H1 (cell line): Measurements from ENCODE around the gene SPINK4. TPM values are rescaled to one million over a fixed set of nuclear protein-coding genes. Genes with fewer than 3 reads are reported as not detected.

Experiments used
- CTCF ChIA-PET: fragments of 300-600 bp; sonication (Branson Sonifier 250); formaldehyde crosslinking; loops from one replicate; lab custom pipeline; 2021; ENCODE audit not compliant: partially characterized antibody; lab: Charles Lee
- POLR2A ChIA-PET: fragments of 300-600 bp; sonication (Branson Sonifier 250); formaldehyde crosslinking; loops from one replicate; lab custom pipeline; 2021; ENCODE audit warnings: inconsistent platforms; ENCODE audit not compliant: partially characterized antibody; lab: Charles Lee
- DNase-seq, 2 experiments: peaks; one replicate each; pipeline versions ENCODE4 v3.0.0 to v3.0.0-alpha.2; 2010 to 2022; ENCODE audit warnings: low spot score in 2 of 2, low read depth in 1 of 2, mixed read lengths in 1 of 2
- FAIRE-seq: peaks from 2 replicates; lab custom pipeline; 2011; peaks lifted over from hg19 to GRCh38; lab: Jason Lieb, UNC
- H2AFZ ChIP-seq: 2 replicates; pipeline ENCODE4 v1.8.1; 2012; ENCODE audit warnings: low read length, inconsistent platforms
- H2AK5ac ChIP-seq: 2 replicates; pipeline ENCODE4 v1.6.1; 2013; ENCODE audit warnings: low read depth, low read length
- H2BK120ac ChIP-seq: replicated peaks from 2 replicates; pipeline ENCODE3; 2013; ENCODE audit warnings: low read depth, low read length, inconsistent platforms
- H2BK12ac ChIP-seq: 2 replicates; pipeline ENCODE4 v1.6.1; 2013; ENCODE audit warnings: low read depth, low read length
- H2BK15ac ChIP-seq: 2 replicates; pipeline ENCODE4 v1.6.1; 2013; ENCODE audit warnings: low read length
- H2BK20ac ChIP-seq: 2 replicates; pipeline ENCODE4 v1.6.1; 2013; ENCODE audit warnings: low read length
- H2BK5ac ChIP-seq: 2 replicates; pipeline ENCODE4 v1.6.1; 2013; ENCODE audit warnings: low read depth, low read length
- H3K14ac ChIP-seq: 2 replicates; pipeline ENCODE4 v1.6.1; 2013; ENCODE audit warnings: inconsistent platforms; ENCODE audit not compliant: insufficient read length
- H3K18ac ChIP-seq: 2 replicates; pipeline ENCODE4 v1.6.1; 2013; ENCODE audit warnings: low read length; ENCODE audit errors: extremely low read depth
- H3K23ac ChIP-seq: 2 replicates; pipeline ENCODE4 v1.6.1; 2013; ENCODE audit warnings: inconsistent platforms; ENCODE audit not compliant: insufficient read length
- H3K23me2 ChIP-seq: 2 replicates; pipeline ENCODE4 v1.6.1; 2013; ENCODE audit warnings: low read depth, low read length
- H3K27ac ChIP-seq: 2 replicates; pipeline ENCODE4 v1.6.1; 2011; ENCODE audit warnings: low read depth, low read length, inconsistent platforms
- H3K27me3 ChIP-seq, 4 experiments: replicated peaks in 1 of 4; 1 replicate in 1 of 4; 2 replicates in 3 of 4; pipeline versions ENCODE4 v1.6.1 to v1.8.1; 2011 to 2013; ENCODE audit warnings: low read length in 3 of 4, mild to moderate bottlenecking in 3 of 4, inconsistent platforms in 2 of 4, mixed read lengths in 2 of 4, moderate library complexity in 1 of 4; ENCODE audit not compliant: control insufficient read depth in 3 of 4, insufficient read depth in 3 of 4; ENCODE audit errors: extremely low read depth in 1 of 4
- H3K36me3 ChIP-seq, 4 experiments: 2 replicates each; pipeline versions ENCODE4 v1.6.1 to v1.8.1; 2011 to 2013; ENCODE audit warnings: mild to moderate bottlenecking in 4 of 4, low read length in 3 of 4, moderate library complexity in 2 of 4, control low read depth in 1 of 4, inconsistent platforms in 1 of 4; ENCODE audit not compliant: insufficient read depth in 4 of 4, control insufficient read depth in 2 of 4
- H3K4ac ChIP-seq: replicated peaks from 2 replicates; pipeline ENCODE3; 2013; ENCODE audit warnings: low read length, low read depth, mixed read lengths, inconsistent platforms; ENCODE audit not compliant: insufficient read length
- H3K4me1 ChIP-seq, 4 experiments: replicated peaks in 1 of 4; 1 replicate in 1 of 4; 2 replicates in 3 of 4; pipeline versions ENCODE4 v1.6.1 to v1.8.1; 2011 to 2013; ENCODE audit warnings: low read length in 3 of 4, inconsistent platforms in 2 of 4, mixed read lengths in 1 of 4; ENCODE audit not compliant: insufficient read depth in 4 of 4, control insufficient read depth in 3 of 4
- H3K4me2 ChIP-seq, 2 experiments: 2 replicates each; pipeline versions ENCODE4 v1.6.1 to v1.8.1; 2011 to 2013; ENCODE audit warnings: low read depth in 2 of 2, low read length in 2 of 2, control low read depth in 1 of 2, inconsistent platforms in 1 of 2, mild to moderate bottlenecking in 1 of 2; ENCODE audit not compliant: insufficient read depth in 1 of 2
- H3K4me3 ChIP-seq, 4 experiments: fragments of 200-600, 300-600 bp in 1 of 4; sonication (generic), shearing (Covaris generic), sonication (Bioruptor Twin) in 1 of 4; 2 replicates each; pipeline versions ENCODE4 v1.5.1 to v1.8.1; 2011 to 2016; ENCODE audit warnings: low read length in 4 of 4, low read depth in 3 of 4, control low read depth in 2 of 4, inconsistent platforms in 2 of 4, mild to moderate bottlenecking in 2 of 4, mixed read lengths in 1 of 4, moderate library complexity in 1 of 4; ENCODE audit not compliant: insufficient read depth in 2 of 4; ENCODE audit errors: extremely low read depth in 1 of 4
- H3K56ac ChIP-seq: replicated peaks from 2 replicates; pipeline ENCODE3; 2013; ENCODE audit warnings: low read depth, mild to moderate bottlenecking, mixed read lengths, low read length, inconsistent platforms; ENCODE audit not compliant: insufficient read length
- H3K79me1 ChIP-seq: 2 replicates; pipeline ENCODE4 v1.6.1; 2013; ENCODE audit warnings: low read depth, low read length, control low read depth
- H3K79me2 ChIP-seq, 2 experiments: 2 replicates each; pipeline versions ENCODE4 v1.6.1 to v1.8.1; 2012 to 2013; ENCODE audit warnings: low read length in 2 of 2, mild to moderate bottlenecking in 2 of 2, inconsistent platforms in 1 of 2; ENCODE audit not compliant: insufficient read depth in 2 of 2, control insufficient read depth in 1 of 2
- H3K9ac ChIP-seq, 4 experiments: replicated peaks in 1 of 4; 1 replicate in 1 of 4; 2 replicates in 3 of 4; pipeline versions ENCODE4 v1.6.1 to v1.8.1; 2011 to 2013; ENCODE audit warnings: low read depth in 3 of 4, low read length in 3 of 4, control low read depth in 2 of 4, mild to moderate bottlenecking in 2 of 4, moderate library complexity in 2 of 4, inconsistent platforms in 1 of 4; ENCODE audit errors: extremely low read depth in 1 of 4
- H3K9me3 ChIP-seq, 2 experiments: 2 replicates each; pipeline versions ENCODE4 v1.6.1 to v1.8.1; 2012 to 2013; ENCODE audit warnings: mild to moderate bottlenecking in 2 of 2, moderate library complexity in 2 of 2, control low read depth in 1 of 2, inconsistent platforms in 1 of 2, low read depth in 1 of 2, low read length in 1 of 2, mixed read lengths in 1 of 2; ENCODE audit not compliant: insufficient read depth in 2 of 2
- H4K20me1 ChIP-seq, 2 experiments: replicated peaks in 1 of 2; 2 replicates each; pipeline versions ENCODE3 to v1.8.1; 2011 to 2013; ENCODE audit warnings: inconsistent platforms in 2 of 2, low read length in 2 of 2, mild to moderate bottlenecking in 1 of 2; ENCODE audit not compliant: insufficient read depth in 2 of 2, control insufficient read depth in 1 of 2
- H4K5ac ChIP-seq: 2 replicates; pipeline ENCODE4 v1.6.1; 2013; ENCODE audit warnings: low read length, low read depth, mixed read lengths, inconsistent platforms; ENCODE audit not compliant: insufficient read length
- H4K8ac ChIP-seq: 2 replicates; pipeline ENCODE4 v1.8.0; 2013; ENCODE audit warnings: mild to moderate bottlenecking, moderate library complexity, low read length, inconsistent platforms; ENCODE audit not compliant: insufficient read depth; ENCODE audit errors: extremely low read depth
- H4K91ac ChIP-seq: replicated peaks from 2 replicates; pipeline ENCODE3; 2013; ENCODE audit warnings: low read length, mixed read lengths, inconsistent platforms; ENCODE audit not compliant: insufficient read length
- RAD21 ChIP-seq, 2 experiments: IDR thresholded peaks in 1 of 2; conservative IDR thresholded peaks in 1 of 2; 2 replicates each; pipeline ENCODE4 v1.6.1; 2011; ENCODE audit warnings: low read depth in 2 of 2, low read length in 2 of 2, improper control_type of control experiment in 1 of 2, inconsistent platforms in 1 of 2, mild to moderate bottlenecking in 1 of 2, moderate library complexity in 1 of 2
- WGBS, 2 experiments: shearing (Covaris generic) in 1 of 2; methylation state at CpG; one replicate each; pipeline versions ENCODE4 v1.1.6 to v1.1.7; 2013 to 2015; ENCODE audit warnings: low lambda C conversion rate in 2 of 2, mixed read lengths in 2 of 2, inconsistent platforms in 1 of 2, low coverage in 1 of 2, missing lambda C conversion rate in 1 of 2; ENCODE audit not compliant: insufficient replicate concordance in 2 of 2, insufficient coverage in 1 of 2, insufficient read length in 1 of 2; ENCODE audit errors: extremely low coverage in 1 of 2, missing lambda C conversion rate in 1 of 2; 5-methylcytosine and 5-hydroxymethylcytosine counted together
- polyA plus RNA-seq, 7 experiments: library from polyadenylated mRNA; depleted of rRNA in 3 of 7; stranded (reverse) in 5 of 7; unstranded in 2 of 7; fragments of >200 nt in 5 of 7; fragments of 200-250 nt in 2 of 7; gene quantifications; 1 replicate in 5 of 7; 2 replicates in 1 of 7; 4 replicates in 1 of 7; pipeline versions ENCODE4 v1.2.1 to v1.2.3, GENCODE V29; 2011 to 2013; ENCODE audit warnings: missing spikeins in 2 of 7, mixed read lengths in 2 of 7
- total RNA-seq: library from RNA; stranded (reverse); fragmentation: NEBNext Ultra II Directional; extraction: Animal tissue kit (Norgen Biotek cat#: 25700); gene quantifications from 2 replicates; pipeline ENCODE4 v1.2.1, GENCODE V29; 2021

The SPINK4 gene
- total and polyA plus RNA-seq, 2 of the 8 experiments (the other 6 are each of a cell fraction or from before 2014, with no cell fraction given) = not detected

GRCh38 chr9:33225319-33226147 lies 14.4 kb upstream of the SPINK4 start:
- no peak overlapping the region for H3K14ac ChIP-seq
- H3K4ac ChIP-seq = no peak overlapping the region
- H3K56ac ChIP-seq = no peak overlapping the region
- no peak overlapping the region for H3K4me3 ChIP-seq
- H4K91ac ChIP-seq = no peak overlapping the region
- no peak overlapping the region for H2AK5ac ChIP-seq
- no peak overlapping the region for H2BK20ac ChIP-seq
- H3K4me1 ChIP-seq = peaks cover 0 to 2% (median 0%) of the 10 kb centered on the region in 4 experiments; a peak in 2 of 7 replicates
- H3K18ac ChIP-seq = no peak overlapping the region
- no peak overlapping the region for H2BK15ac ChIP-seq
- no peaks in the 10 kb centered on the region for H3K79me1 ChIP-seq
- no peaks in the 10 kb centered on the region for H4K20me1 ChIP-seq
- no peaks in the 10 kb centered on the region for H3K27me3 ChIP-seq
- no peak overlapping the region for H2BK5ac ChIP-seq
- no peak overlapping the region for H4K8ac ChIP-seq
- no peak overlapping the region for H3K4me2 ChIP-seq
- H3K23ac ChIP-seq = no peak overlapping the region
- DNase-seq (peak in 1 of 2 experiments; percentile 60), FAIRE-seq (no peak)
- peak overlapping the region; percentile 54; the same call in 1 of the 2 replicates for H2AFZ ChIP-seq
- ChIA-PET CTCF (interaction anchor here (0.6 to 3.2 kb wide), 44 partner anchors 10 to 412 kb away, joined by 3 to 55 read pairs (median 6); partner anchors contain the start of gene SPINK4), POLR2A (interaction anchor here (1.5 to 1.9 kb wide), 2 partner anchors 15 to 201 kb away, joined by 3 to 7 read pairs; partner anchors contain the start of gene DNAJA1)
- no peaks in the 10 kb centered on the region for H3K9me3 ChIP-seq
- no peaks in the 10 kb centered on the region for H3K36me3 ChIP-seq
- H3K27ac ChIP-seq = no peak overlapping the region
- H2BK120ac ChIP-seq = no peak overlapping the region
- no peaks in the 10 kb centered on the region for H3K79me2 ChIP-seq
- no peaks in the 10 kb centered on the region for H3K23me2 ChIP-seq
- 36% methylated on average over 6 of the region's 6 CpGs; no CpG with 5 or more reads in 1 of the 2 experiments for WGBS, 2 experiments
- H4K5ac ChIP-seq = no peak overlapping the region
- H3K9ac ChIP-seq = no peak overlapping the region
- H2BK12ac ChIP-seq = no peak overlapping the region
- peak; percentile 74 to 78 for TF ChIP-seq RAD21 (IDR thresholded peaks at IDR 0.05 in 1 of 2, conservative IDR thresholded peaks at IDR 0.05 in 1 of 2; ENCODE audit: low read depth in 2 of 2, low read length in 2 of 2)
